ENCODE results near the gene CHD6. TPM values are rescaled to one million over a fixed set of nuclear protein-coding genes. Genes with fewer than 3 reads are reported as not detected.

CHD6 gene
- total and polyA plus RNA-seq, 8 donors: 9.8 to 32.6 (median 19.5) TPM

GRCh38 chr20:41433203-41433602 is 185.0 kb downstream of the CHD6 start:
- TF ChIP-seq CTCF (IDR thresholded peaks at IDR 0.05): no peak
- no peaks in the 10 kb centered on the region for H3K4me1 ChIP-seq
- WGBS, 2 donors: 85 to 89% methylated on average over 4 of the region's 4 CpGs
- H3K4me3 ChIP-seq: no peak overlapping the region
- H3K27ac ChIP-seq: no peak overlapping the region
- FAIRE-seq (no peak), ATAC-seq (no peak), DNase-seq (no peak)
- intact Hi-C loops (cut with DNase I): no loop called here
- peaks cover 0 to 28% (median 5%) of the 10 kb centered on the region in 3 donors for H3K36me3 ChIP-seq
- H3K27me3 ChIP-seq: no peaks in the 10 kb centered on the region
- H3K9me3 ChIP-seq: no peaks in the 10 kb centered on the region

- TF ChIP-seq CTCF (IDR thresholded peaks at IDR 0.05): no peak
- intact Hi-C loops (cut with DNase I): no loop called here
- no peak overlapping the region for H3K4me3 ChIP-seq
- no peaks in the 10 kb centered on the region for H3K9me3 ChIP-seq
- ATAC-seq (no peak), FAIRE-seq (no peak), DNase-seq (no peak)
- H3K4me1 ChIP-seq: no peaks in the 10 kb centered on the region
- H3K27me3 ChIP-seq: no peaks in the 10 kb centered on the region
- H3K36me3 ChIP-seq: peaks cover 0 to 28% (median 5%) of the 10 kb centered on the region in 3 donors
- no peak overlapping the region for H3K27ac ChIP-seq
Measured at GRCh38 chr20:41432746-41433145, 185.4 kb downstream of the CHD6 start.

DNA sequence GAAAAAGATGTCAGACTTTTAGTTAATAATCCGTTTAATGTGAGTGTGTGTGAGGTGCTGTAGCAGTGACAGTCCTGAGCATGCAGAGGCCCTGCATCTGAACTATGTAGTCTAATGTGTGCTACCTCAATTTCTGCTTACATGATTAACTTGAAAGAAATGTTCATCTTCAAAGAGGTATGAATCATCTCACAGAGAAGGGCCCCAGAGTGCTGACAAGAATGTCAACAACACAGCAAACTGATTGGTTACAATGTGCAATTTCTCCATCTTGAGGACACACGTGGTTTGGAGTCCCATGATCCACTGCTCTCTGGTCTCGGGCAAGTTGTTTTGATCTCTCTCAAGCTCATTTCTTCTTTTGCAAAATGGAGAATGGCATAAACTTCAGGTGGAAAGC is 189.9 kb downstream of the CHD6 start:
- Histone ChIP-seq H3K27ac (no peak overlapping the region), H3K27me3 (no peaks in the 10 kb centered on the region), H3K4me3 (no peak overlapping the region), H3K4me1 (no peaks in the 10 kb centered on the region), H3K36me3 (peaks cover 0 to 33% (median 0%) of the 10 kb centered on the region in 3 donors), H3K9me3 (no peaks in the 10 kb centered on the region)
- TF ChIP-seq CTCF (IDR thresholded peaks at IDR 0.05): no peak
- intact Hi-C loops (cut with DNase I): no loop called here
- FAIRE-seq: no peak
- ATAC-seq: no peak
- DNase-seq: no peak
- WGBS, 2 donors: 80 to 84% methylated on average over 3 of the region's 3 CpGs

- 77 to 88% methylated on average over 1 of the region's 1 CpG for WGBS, 2 donors
- peaks cover 0 to 38% (median 0%) of the 10 kb centered on the region in 3 donors for H3K36me3 ChIP-seq
- no peak overlapping the region for H3K27ac ChIP-seq
- no peaks in the 10 kb centered on the region for H3K9me3 ChIP-seq
- no peaks in the 10 kb centered on the region for H3K27me3 ChIP-seq
- TF ChIP-seq CTCF (IDR thresholded peaks at IDR 0.05): no peak
- no peaks in the 10 kb centered on the region for H3K4me1 ChIP-seq
- ATAC-seq: no peak
- intact Hi-C loops (cut with DNase I): no loop called here
- DNase-seq: no peak
- H3K4me3 ChIP-seq: no peak overlapping the region
- no peak for FAIRE-seq
Measured at GRCh38 chr20:41427833-41428232, 190.3 kb downstream of the CHD6 start.

- DNase-seq (no peak), ATAC-seq (no peak), FAIRE-seq (no peak)
- no peak overlapping the region for H3K4me3 ChIP-seq
- peaks cover 0 to 47% (median 0%) of the 10 kb centered on the region in 3 donors for H3K36me3 ChIP-seq
- intact Hi-C loops (cut with DNase I): no loop called here
- whole genome bisulfite sequencing, 2 donors: 91 to 93% methylated on average over 8 of the region's 8 CpGs
- no peak for TF ChIP-seq CTCF (IDR thresholded peaks at IDR 0.05)
- no peak overlapping the region for H3K27ac ChIP-seq
- no peaks in the 10 kb centered on the region for H3K9me3 ChIP-seq
- H3K4me1 ChIP-seq: no peaks in the 10 kb centered on the region
- H3K27me3 ChIP-seq: no peaks in the 10 kb centered on the region
Measured at GRCh38 chr20:41426976-41427375, 191.2 kb downstream of the CHD6 start.

All from pancreas (tissue), 10 donors.